ENCODE data around the gene TEKT5. TPM values are rescaled to one million over a fixed set of nuclear protein-coding genes. Genes with fewer than 3 reads are reported as not detected.

The TEKT5 gene
- total and polyA plus RNA-seq, 9 of the 15 experiments (the other 6 are each of a cell fraction or from before 2014, with no cell fraction given) = 0.10 to 0.19 TPM; not detected in 7

GRCh38 chr16:10743610-10744369 is 49.1 kb upstream of the TEKT5 start, which contains the start of gene NUBP1 (continued):
- TF ChIP-seq MGA (IDR thresholded peaks at IDR 0.05) (peak; percentile 94), XRCC5 (IDR thresholded peaks at IDR 0.05; ENCODE audit: low read depth, low read length) (0 out of 2 replicates have a peak, but pooled peaks have one; percentile 38), GABPB2 (CRISPR knock-in tag; conservative IDR thresholded peaks at IDR 0.05) (no peak), MTA2 (IDR thresholded peaks at IDR 0.05; ENCODE audit: low read depth) (no peak), ZBED1 (IDR thresholded peaks at IDR 0.05) (no peak), MAFF (IDR thresholded peaks at IDR 0.05; ENCODE audit: low read length) (no peak), ZNF41 (CRISPR knock-in tag; conservative IDR thresholded peaks at IDR 0.05) (no peak), ZNF707 (CRISPR knock-in tag; conservative IDR thresholded peaks at IDR 0.05) (no peak), ZBTB8A (IDR thresholded peaks at IDR 0.05; ENCODE audit: partially characterized antibody) (no peak), HDAC2 (IDR thresholded peaks at IDR 0.05) (peak; percentile 89), ZNF551 (CRISPR knock-in tag; IDR thresholded peaks at IDR 0.05) (no peak)
- TF ChIP-seq, protein P1, sequence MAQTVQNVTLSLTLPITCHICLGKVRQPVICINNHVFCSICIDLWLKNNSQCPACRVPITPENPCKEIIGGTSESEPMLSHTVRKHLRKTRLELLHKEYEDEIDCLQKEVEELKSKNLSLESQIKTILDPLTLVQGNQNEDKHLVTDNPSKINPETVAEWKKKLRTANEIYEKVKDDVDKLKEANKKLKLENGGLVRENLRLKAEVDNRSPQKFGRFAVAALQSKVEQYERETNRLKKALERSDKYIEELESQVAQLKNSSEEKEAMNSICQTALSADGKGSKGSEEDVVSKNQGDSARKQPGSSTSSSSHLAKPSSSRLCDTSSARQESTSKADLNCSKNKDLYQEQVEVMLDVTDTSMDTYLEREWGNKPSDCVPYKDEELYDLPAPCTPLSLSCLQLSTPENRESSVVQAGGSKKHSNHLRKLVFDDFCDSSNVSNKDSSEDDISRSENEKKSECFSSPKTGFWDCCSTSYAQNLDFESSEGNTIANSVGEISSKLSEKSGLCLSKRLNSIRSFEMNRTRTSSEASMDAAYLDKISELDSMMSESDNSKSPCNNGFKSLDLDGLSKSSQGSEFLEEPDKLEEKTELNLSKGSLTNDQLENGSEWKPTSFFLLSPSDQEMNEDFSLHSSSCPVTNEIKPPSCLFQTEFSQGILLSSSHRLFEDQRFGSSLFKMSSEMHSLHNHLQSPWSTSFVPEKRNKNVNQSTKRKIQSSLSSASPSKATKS (CRISPR knock-in tag; IDR thresholded peaks at IDR 0.05) = no peak
- TF ChIP-seq, protein P2, sequence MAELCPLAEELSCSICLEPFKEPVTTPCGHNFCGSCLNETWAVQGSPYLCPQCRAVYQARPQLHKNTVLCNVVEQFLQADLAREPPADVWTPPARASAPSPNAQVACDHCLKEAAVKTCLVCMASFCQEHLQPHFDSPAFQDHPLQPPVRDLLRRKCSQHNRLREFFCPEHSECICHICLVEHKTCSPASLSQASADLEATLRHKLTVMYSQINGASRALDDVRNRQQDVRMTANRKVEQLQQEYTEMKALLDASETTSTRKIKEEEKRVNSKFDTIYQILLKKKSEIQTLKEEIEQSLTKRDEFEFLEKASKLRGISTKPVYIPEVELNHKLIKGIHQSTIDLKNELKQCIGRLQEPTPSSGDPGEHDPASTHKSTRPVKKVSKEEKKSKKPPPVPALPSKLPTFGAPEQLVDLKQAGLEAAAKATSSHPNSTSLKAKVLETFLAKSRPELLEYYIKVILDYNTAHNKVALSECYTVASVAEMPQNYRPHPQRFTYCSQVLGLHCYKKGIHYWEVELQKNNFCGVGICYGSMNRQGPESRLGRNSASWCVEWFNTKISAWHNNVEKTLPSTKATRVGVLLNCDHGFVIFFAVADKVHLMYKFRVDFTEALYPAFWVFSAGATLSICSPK (IDR thresholded peaks at IDR 0.05; ENCODE audit: borderline replicate concordance) = no peak
